Ovary (tissue), 9 donors: ENCODE measurements around the gene MEF2B. TPM values are rescaled to one million over a fixed set of nuclear protein-coding genes. Genes with fewer than 3 reads are reported as not detected.
"Not testable (repeated sequence)": the region's sequence is repeated elsewhere in the genome, so short reads cannot be mapped to it uniquely, and the experiment has no call there.

ENCODE experiments used
- DNase-seq, 5 donors: peaks; one replicate each; pipeline ENCODE4 v3.0.0-alpha.2; 2019 to 2020
- H3K27ac ChIP-seq, 2 donors: fragments of 200-600 bp; one replicate each; pipeline versions ENCODE4 v1.5.1 to v1.8.0; 2019 to 2022
- H3K27me3 ChIP-seq: fragments of 200-600 bp; one replicate; pipeline ENCODE4 v1.8.0; 2022
- H3K36me3 ChIP-seq: fragments of 200-600 bp; sonication (generic); one replicate; pipeline ENCODE4 v1.5.1; 2019
- H3K4me1 ChIP-seq: one replicate; pipeline ENCODE4 v1.8.1; 2013; ENCODE audit warnings: mild to moderate bottlenecking, moderate library complexity; ENCODE audit not compliant: insufficient read depth
- H3K4me3 ChIP-seq: fragments of 200-600 bp; sonication (generic); one replicate; pipeline ENCODE4 v1.5.1; 2017
- H3K9me3 ChIP-seq, 2 donors: fragments of 200-600 bp in 1 of 2; sonication (generic) in 1 of 2; one replicate each; pipeline versions ENCODE4 v1.5.1 to v1.8.1; 2013 to 2019; ENCODE audit warnings: mild to moderate bottlenecking in 1 of 2, moderate library complexity in 1 of 2
- EP300 ChIP-seq: sonication (generic); formaldehyde crosslinking; IDR thresholded peaks from one replicate; pipeline ENCODE4 v1.6.1; 2017; ENCODE audit warnings: antibody characterized with exemption
- POLR2A ChIP-seq: fragments of 450-650 bp; IDR thresholded peaks from one replicate; pipeline ENCODE4 v1.6.1; 2017; ENCODE audit warnings: antibody characterized with exemption, mild to moderate bottlenecking, moderate library complexity
- WGBS, 3 donors: extraction: QIAGEN DNeasy Blood & Tissue Kit in 1 of 3; methylation state at CpG; one replicate each; pipeline versions ENCODE4 v1.1.5 to v1.1.7; 2013 to 2017; 5-methylcytosine and 5-hydroxymethylcytosine counted together
- intact Hi-C, 4 donors: fragments of 100-400 bp; cut with DNase I; formaldehyde crosslinking; loops; one replicate each; pipeline versions ENCODE4 v1.11.0 to v1.15.1; 2022 to 2023
- polyA plus RNA-seq, 2 donors: library from polyadenylated mRNA; stranded (reverse); fragments of 200-250 nt in 1 of 2; fragments of 350-450 nt in 1 of 2; fragmentation: Illumina TruSeq in 1 of 2; extraction: RNeasy Lipid Tissue Mini Kit (QIAGEN cat#74804) in 1 of 2; gene quantifications; one replicate each; pipeline ENCODE4 v1.2.3, GENCODE V29; 2013 to 2014
- total RNA-seq, 7 donors: library from RNA; depleted of rRNA in 2 of 7; stranded (reverse); fragments of >200 nt in 2 of 7; fragmentation: NEBNext Ultra II Directional in 3 of 7; extraction: Animal tissue kit (Norgen Biotek cat#: 25700) in 3 of 7; gene quantifications; one replicate each; pipeline versions ENCODE4 v1.1.0 to v1.2.4, GENCODE V29; 2016 to 2023
- TF ChIP-seq, protein P1 (sequence below), 3 donors: fragments of 450-650 bp in 2 of 3; fragments of 200-600 bp in 1 of 3; IDR thresholded peaks; one replicate each; pipeline versions ENCODE4 v1.5.1 to v1.8.0; 2016 to 2022; ENCODE audit warnings: antibody characterized with exemption in 3 of 3, mild to moderate bottlenecking in 1 of 3
- donor health status: DM: no; HTN: no; CAD: no; lungs with moderate emphysema.
- donor health status: DM: no; HTN: no; CAD: no.
- donor health status: Bipolar disorder and iron deficiency.
- donor health status: DM: yes; HTN: yes; CAD: no.
- donor health status: DM: no; HTN: no; CAD: no.
- donor health status: DM: yes; HTN: yes; CAD: no.

Gene MEF2B
- total and polyA plus RNA-seq, 9 donors: 0.35 to 3.6 (median 1.4) TPM; not detected in 1

DNA sequence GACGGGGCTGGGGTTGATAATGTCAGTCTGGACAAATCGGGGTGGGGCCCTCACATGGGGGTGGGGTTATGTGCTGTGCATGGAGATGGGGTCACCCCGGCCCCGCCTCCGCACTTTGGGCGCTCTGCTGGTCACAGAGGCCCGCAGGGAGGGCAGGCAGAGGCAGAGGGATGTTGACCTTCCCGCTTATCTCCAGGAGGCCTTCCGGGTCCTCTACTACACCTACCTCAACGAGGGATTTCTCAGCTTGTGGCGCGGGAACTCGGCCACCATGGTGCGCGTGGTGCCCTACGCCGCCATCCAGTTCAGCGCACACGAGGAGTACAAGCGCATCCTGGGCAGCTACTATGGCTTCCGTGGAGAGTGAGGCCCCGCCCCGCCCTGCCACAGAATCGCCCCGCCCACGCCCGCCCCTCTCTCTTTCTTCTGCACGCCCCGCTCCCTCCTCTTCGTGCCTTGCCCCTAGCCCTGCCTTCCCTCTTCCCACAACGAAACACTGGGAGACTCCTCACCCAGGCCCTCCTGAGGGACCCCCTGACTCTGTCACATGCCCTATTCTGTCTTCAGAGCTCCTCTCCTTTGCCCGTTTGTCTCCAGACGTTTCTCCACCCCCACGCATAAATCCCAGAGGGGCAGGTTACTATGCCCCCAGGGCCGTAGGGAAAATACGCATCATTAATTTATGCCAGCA lies 64.6 kb downstream of the MEF2B start:
- 2 to 12% (median 6%) methylated on average over 36 of the region's 36 CpGs for WGBS, 3 donors
- peak overlapping the region; percentile 52 to 74 for H3K27ac ChIP-seq
- TF ChIP-seq, protein P1, sequence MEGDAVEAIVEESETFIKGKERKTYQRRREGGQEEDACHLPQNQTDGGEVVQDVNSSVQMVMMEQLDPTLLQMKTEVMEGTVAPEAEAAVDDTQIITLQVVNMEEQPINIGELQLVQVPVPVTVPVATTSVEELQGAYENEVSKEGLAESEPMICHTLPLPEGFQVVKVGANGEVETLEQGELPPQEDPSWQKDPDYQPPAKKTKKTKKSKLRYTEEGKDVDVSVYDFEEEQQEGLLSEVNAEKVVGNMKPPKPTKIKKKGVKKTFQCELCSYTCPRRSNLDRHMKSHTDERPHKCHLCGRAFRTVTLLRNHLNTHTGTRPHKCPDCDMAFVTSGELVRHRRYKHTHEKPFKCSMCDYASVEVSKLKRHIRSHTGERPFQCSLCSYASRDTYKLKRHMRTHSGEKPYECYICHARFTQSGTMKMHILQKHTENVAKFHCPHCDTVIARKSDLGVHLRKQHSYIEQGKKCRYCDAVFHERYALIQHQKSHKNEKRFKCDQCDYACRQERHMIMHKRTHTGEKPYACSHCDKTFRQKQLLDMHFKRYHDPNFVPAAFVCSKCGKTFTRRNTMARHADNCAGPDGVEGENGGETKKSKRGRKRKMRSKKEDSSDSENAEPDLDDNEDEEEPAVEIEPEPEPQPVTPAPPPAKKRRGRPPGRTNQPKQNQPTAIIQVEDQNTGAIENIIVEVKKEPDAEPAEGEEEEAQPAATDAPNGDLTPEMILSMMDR (IDR thresholded peaks at IDR 0.05): no peak
- TF ChIP-seq POLR2A (no peak), EP300 (no peak)
- peak; percentile 85 to 90 (median 87) for DNase-seq
- H3K27me3 ChIP-seq: no peaks in the 10 kb centered on the region
- peaks cover 18% of the 10 kb centered on the region for H3K4me1 ChIP-seq
- H3K9me3 ChIP-seq: no peaks in the 10 kb centered on the region
- intact Hi-C loops: no loop called here
- peak overlapping the region; percentile 51 for H3K4me3 ChIP-seq
- no peaks in the 10 kb centered on the region for H3K36me3 ChIP-seq

DNA sequence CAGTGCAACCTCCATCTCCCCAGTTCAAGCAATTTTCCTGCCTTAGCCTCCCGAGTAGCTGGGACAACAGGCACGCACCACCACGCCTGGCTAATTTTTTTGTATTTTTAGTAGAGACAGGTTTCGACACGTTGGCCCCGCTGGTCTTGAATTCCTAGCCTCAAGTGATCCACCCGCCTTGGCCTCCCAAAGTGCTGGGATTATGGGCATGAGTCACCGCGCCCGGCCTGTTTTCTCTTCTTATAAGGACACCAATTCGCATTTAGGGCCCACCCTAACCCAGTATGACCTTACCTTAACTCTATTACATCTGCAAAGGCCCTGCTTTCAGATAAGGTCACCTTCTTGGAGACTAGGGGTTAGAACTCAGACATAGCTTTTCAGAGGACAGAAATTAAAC lies 66.9 kb downstream of the MEF2B start:
- 96 to 98% (median 97%) methylated on average over 11 of the region's 11 CpGs for WGBS, 3 donors
- H3K27ac ChIP-seq: no peak overlapping the region
- H3K9me3 ChIP-seq: no peaks in the 10 kb centered on the region
- H3K36me3 ChIP-seq: no peaks in the 10 kb centered on the region
- no peaks in the 10 kb centered on the region for H3K27me3 ChIP-seq
- intact Hi-C loops: no loop called here
- TF ChIP-seq EP300 (no peak), POLR2A (no peak)
- TF ChIP-seq, protein P1 (IDR thresholded peaks at IDR 0.05): no peak
- no peak overlapping the region for H3K4me3 ChIP-seq
- H3K4me1 ChIP-seq: peaks cover 7% of the 10 kb centered on the region
- no peak for DNase-seq

DNA sequence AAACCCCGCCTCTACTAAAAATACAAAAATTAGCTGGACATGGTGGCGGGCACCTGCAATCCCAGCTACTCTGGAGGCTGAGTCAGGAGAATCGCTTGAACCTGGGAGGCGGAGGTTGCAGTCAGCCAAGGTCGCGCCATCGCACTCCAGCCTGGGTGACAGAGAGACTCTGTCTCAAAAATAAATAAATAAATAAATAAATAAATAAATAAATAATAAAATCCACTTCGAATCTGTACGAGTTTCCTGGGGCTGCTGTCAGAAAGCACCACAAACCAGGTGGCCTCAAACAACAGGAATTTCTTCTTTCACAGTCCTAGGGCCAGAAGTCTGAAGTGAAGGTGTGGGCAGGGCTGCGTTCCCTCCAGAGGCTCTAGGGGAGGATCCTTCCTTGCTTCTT lies 67.5 kb downstream of the MEF2B start:
- intact Hi-C loops, H3K36me3 ChIP-seq: not testable (repeated sequence)
- WGBS, 3 donors: 95 to 97% (median 96%) methylated on average over 10 of the region's 10 CpGs

DNA sequence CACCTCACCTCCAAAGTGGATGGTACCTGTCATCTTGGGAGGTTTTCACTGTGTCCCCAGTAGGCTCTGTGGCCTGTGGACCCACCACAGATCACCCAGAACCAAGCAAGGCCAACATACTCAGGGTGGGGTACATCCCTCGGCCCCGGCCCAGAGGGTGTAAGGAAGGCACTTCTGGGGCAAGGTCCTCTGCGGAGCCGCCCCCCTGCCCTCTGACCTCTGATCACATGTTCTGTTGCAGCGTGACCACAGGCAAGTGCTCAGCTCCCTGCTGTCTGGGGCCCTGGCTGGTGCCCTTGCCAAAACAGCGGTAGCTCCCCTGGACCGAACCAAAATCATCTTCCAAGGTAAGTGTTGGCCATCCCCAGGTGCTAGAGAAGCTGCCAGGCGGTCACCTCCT lies 68.5 kb downstream of the MEF2B start:
- 83 to 92% (median 83%) methylated on average over 8 of the region's 8 CpGs for WGBS, 3 donors
- H3K27me3 ChIP-seq: no peaks in the 10 kb centered on the region
- H3K27ac ChIP-seq: no peak overlapping the region
- no peak overlapping the region for H3K4me3 ChIP-seq
- intact Hi-C loops: no loop called here
- no peak for DNase-seq
- no peaks in the 10 kb centered on the region for H3K9me3 ChIP-seq
- TF ChIP-seq EP300 (no peak), POLR2A (no peak)
- TF ChIP-seq, protein P1 (IDR thresholded peaks at IDR 0.05): no peak
- H3K4me1 ChIP-seq: peaks cover 7% of the 10 kb centered on the region
- H3K36me3 ChIP-seq: no peaks in the 10 kb centered on the region

More for the DNA sequence above, 67.5 kb downstream of the MEF2B start:
- not testable (repeated sequence) for H3K27ac ChIP-seq, H3K4me1 ChIP-seq, H3K27me3 ChIP-seq, H3K9me3 ChIP-seq, DNase-seq, H3K4me3 ChIP-seq

DNA sequence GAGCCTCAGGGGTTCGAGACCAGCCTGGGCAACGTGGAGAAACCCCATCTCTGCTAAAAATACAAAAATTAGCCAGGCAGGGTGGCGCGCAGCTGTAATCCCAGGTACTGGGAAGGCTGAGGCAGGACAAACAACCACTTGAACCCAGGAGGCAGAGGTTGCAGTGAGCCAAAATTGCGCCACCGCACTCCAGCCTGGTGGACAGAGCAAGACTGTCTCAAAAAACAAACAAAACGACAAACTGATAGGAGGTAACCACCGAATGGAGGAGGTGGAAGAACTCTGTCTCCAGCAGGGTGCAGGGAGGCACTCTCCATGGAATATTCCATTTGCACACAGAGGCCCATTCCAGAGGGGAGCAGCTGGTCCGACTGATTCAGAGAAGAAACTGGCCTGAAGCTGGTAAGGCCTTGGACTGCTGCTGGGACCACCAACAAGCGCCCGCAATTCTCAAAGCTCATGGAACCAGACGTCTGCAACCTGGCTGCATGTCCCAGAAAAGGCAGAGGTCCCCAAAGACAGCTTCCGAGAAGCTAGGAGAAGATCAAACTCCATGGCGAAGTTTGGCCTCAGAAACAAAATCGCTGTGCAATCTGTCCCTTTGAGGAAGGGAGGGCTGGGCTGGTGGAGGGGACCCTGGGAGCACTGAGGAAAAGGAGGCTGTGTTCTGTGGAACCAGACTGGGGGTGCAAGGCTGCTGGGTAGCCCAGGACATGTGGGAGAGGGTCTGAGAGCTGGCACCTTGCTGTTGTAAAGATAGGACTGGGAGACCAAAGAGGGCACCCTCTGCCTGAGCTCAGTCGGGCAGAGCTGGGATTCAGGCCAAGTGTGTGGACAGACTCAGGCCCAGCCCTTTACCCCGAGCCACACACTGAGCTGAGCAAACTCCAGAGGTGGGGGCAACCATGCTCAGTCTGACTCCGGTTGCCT lies 71.1 kb downstream of the MEF2B start:
- intact Hi-C loops: no loop called here
- no peaks in the 10 kb centered on the region for H3K36me3 ChIP-seq
- H3K9me3 ChIP-seq: no peaks in the 10 kb centered on the region
- H3K27ac ChIP-seq: no peak overlapping the region
- peaks cover 4% of the 10 kb centered on the region for H3K4me1 ChIP-seq
- DNase-seq: no peak
- TF ChIP-seq EP300: no peak
- TF ChIP-seq, protein P1 (IDR thresholded peaks at IDR 0.05): no peak
- TF ChIP-seq POLR2A: no peak
- H3K4me3 ChIP-seq: no peak overlapping the region
- 74 to 81% (median 78%) methylated on average over 18 of the region's 18 CpGs for WGBS, 3 donors
- H3K27me3 ChIP-seq: no peaks in the 10 kb centered on the region
